K562 (cell line): ENCODE data around the gene SYMPK. TPM values are rescaled to one million over a fixed set of nuclear protein-coding genes. Genes with fewer than 3 reads are reported as not detected.

Source experiments
- ADNP ChIP-seq: fragments of 200-800 bp; sonication (Bioruptor generic); IDR thresholded peaks from 2 replicates; pipeline ENCODE4 v1.6.1; 2016; ENCODE audit warnings: missing genetic modification characterization, missing compliant biosample characterization
- ARNT ChIP-seq, 2 experiments: fragments of 450-650 bp; IDR thresholded peaks; 2 replicates each; pipeline ENCODE4 v1.6.1; 2016; ENCODE audit warnings: mild to moderate bottlenecking in 1 of 2
- BCOR ChIP-seq: fragments of 450-650 bp; IDR thresholded peaks from 2 replicates; pipeline ENCODE4 v1.6.1; 2016
- CBX1 ChIP-seq: sonication (generic); IDR thresholded peaks from 2 replicates; pipeline ENCODE4 v1.6.1; 2016; ENCODE audit warnings: antibody characterized with exemption, low read depth, mild to moderate bottlenecking
- E2F3 ChIP-seq: fragments of 250-450 bp; sonication (Bioruptor Pico); IDR thresholded peaks from 2 replicates; pipeline ENCODE4 v1.4.0; 2020; ENCODE audit warnings: mild to moderate bottlenecking
- ESRRA ChIP-seq: fragments of 450-650 bp; IDR thresholded peaks from 2 replicates; pipeline ENCODE4 v1.6.1; 2014; ENCODE audit warnings: low read depth, mild to moderate bottlenecking, moderate library complexity, borderline replicate concordance
- HOXB6 ChIP-seq: fragments of 250-450 bp; sonication (Bioruptor Pico); IDR thresholded peaks from 2 replicates; pipeline ENCODE4 v1.5.1; 2022; ENCODE audit warnings: mild to moderate bottlenecking, borderline replicate concordance
- PYGO2 ChIP-seq: fragments of 450-650 bp; IDR thresholded peaks from 2 replicates; pipeline ENCODE4 v1.6.1; 2016; ENCODE audit warnings: mild to moderate bottlenecking, missing genetic modification characterization, moderate library complexity, missing compliant biosample characterization
- RCOR1 ChIP-seq, 2 experiments: IDR thresholded peaks; 2 replicates each; pipeline ENCODE4 v1.6.1; 2012; ENCODE audit warnings: low read depth in 2 of 2, low read length in 2 of 2, borderline replicate concordance in 1 of 2, improper control_type of control experiment in 1 of 2
- SMARCA5 ChIP-seq: fragments of 450-650 bp; IDR thresholded peaks from 2 replicates; pipeline ENCODE4 v1.6.1; 2016
- SMARCE1 ChIP-seq: fragments of 450-650 bp; IDR thresholded peaks from 2 replicates; pipeline ENCODE4 v1.7.1; 2016; ENCODE audit warnings: mild to moderate bottlenecking
- TEAD4 ChIP-seq, 2 experiments: sonication (generic) in 1 of 2; formaldehyde crosslinking in 1 of 2; IDR thresholded peaks; 2 replicates each; pipeline versions ENCODE4 v1.6.1 to v1.8.0; 2012 to 2022; ENCODE audit warnings: borderline replicate concordance in 1 of 2, inconsistent platforms in 1 of 2, low read length in 1 of 2, mild to moderate bottlenecking in 1 of 2, missing genetic modification reagents in 1 of 2
- U2AF1 ChIP-seq: fragments of 200-400 bp; formaldehyde crosslinking; optimal IDR thresholded peaks from 2 replicates; pipeline ENCODE3; 2017; ENCODE audit warnings: mild to moderate bottlenecking, low read depth, low read length, moderate library complexity
- ZNF197 ChIP-seq: fragments of 200-800 bp; sonication (Bioruptor generic); IDR thresholded peaks from 2 replicates; pipeline ENCODE4 v1.6.1; 2016; ENCODE audit warnings: low read depth, missing genetic modification characterization, missing compliant biosample characterization
- ZNF24 ChIP-seq: fragments of 450-650 bp; IDR thresholded peaks from 2 replicates; pipeline ENCODE4 v1.6.1; 2016
- ZNF384 ChIP-seq: IDR thresholded peaks from 2 replicates; pipeline ENCODE4 v1.6.1; 2012; ENCODE audit warnings: low read depth, low read length, improper control_type of control experiment
- ZNF780A ChIP-seq: fragments of 250-450 bp; sonication (Bioruptor Pico); IDR thresholded peaks from 2 replicates; pipeline ENCODE4 v1.5.0; 2021; ENCODE audit warnings: mild to moderate bottlenecking
- polyA plus RNA-seq, 8 experiments: library from polyadenylated mRNA; depleted of rRNA in 4 of 8; stranded (reverse) in 5 of 8; unstranded in 3 of 8; fragments of >200 nt; fragmentation: Nextera tagmentation in 2 of 8; fragmentation: Illumina TruSeq in 1 of 8; extraction: Ambion mirVana in 2 of 8; extraction: Trizol in 1 of 8; gene quantifications; 2 replicates each; pipeline versions ENCODE4 v1.2.1 to v1.2.3, GENCODE V29; 2011 to 2014; ENCODE audit warnings: inconsistent platforms in 1 of 8, missing spikeins in 1 of 8
- total RNA-seq, 7 experiments: library from RNA; depleted of rRNA in 6 of 7; stranded (reverse); fragments of >200 nt in 6 of 7; fragmentation: Illumina TruSeq in 2 of 7; extraction: Trizol in 2 of 7; gene quantifications; 2 replicates each; pipeline versions ENCODE4 v1.2.1 to v1.2.3, GENCODE V29; 2011 to 2021; ENCODE audit warnings: low replicate concordance in 1 of 7
- TF ChIP-seq, protein P1 (sequence below): sonication (generic); formaldehyde crosslinking; IDR thresholded peaks from 2 replicates; pipeline ENCODE4 v1.5.0; 2020; ENCODE audit warnings: missing genetic modification reagents
- TF ChIP-seq, protein P2 (sequence below), 2 experiments: fragments of 150-350 bp in 1 of 2; IDR thresholded peaks; 2 replicates each; pipeline ENCODE4 v1.6.1; 2012 to 2016; ENCODE audit warnings: low read depth in 2 of 2, low read length in 2 of 2, mild to moderate bottlenecking in 1 of 2, moderate library complexity in 1 of 2
- TF ChIP-seq, protein P3 (sequence below), 2 experiments: fragments of 450-650 bp in 1 of 2; sonication (generic) in 1 of 2; formaldehyde crosslinking in 1 of 2; IDR thresholded peaks in 1 of 2; conservative IDR thresholded peaks in 1 of 2; 2 replicates each; pipeline versions ENCODE4 v1.6.1 to v1.8.1; 2016 to 2023; ENCODE audit warnings: mild to moderate bottlenecking in 2 of 2, moderate library complexity in 2 of 2, inconsistent platforms in 1 of 2, missing genetic modification reagents in 1 of 2
- TF ChIP-seq, protein P4 (sequence below), 2 experiments: fragments of 200-800 bp in 1 of 2; sonication (Bioruptor generic) in 1 of 2; sonication (generic) in 1 of 2; formaldehyde crosslinking in 1 of 2; IDR thresholded peaks in 1 of 2; conservative IDR thresholded peaks in 1 of 2; 2 replicates each; pipeline versions ENCODE4 v1.5.0 to v1.6.1; 2016 to 2020; ENCODE audit warnings: missing compliant biosample characterization in 1 of 2, missing genetic modification characterization in 1 of 2, missing genetic modification reagents in 1 of 2

SYMPK gene
- total and polyA plus RNA-seq, 9 of the 15 experiments (the other 6 are each of a cell fraction or from before 2014, with no cell fraction given) = 0.73 to 95.5 (median 58.4) TPM

DNA sequence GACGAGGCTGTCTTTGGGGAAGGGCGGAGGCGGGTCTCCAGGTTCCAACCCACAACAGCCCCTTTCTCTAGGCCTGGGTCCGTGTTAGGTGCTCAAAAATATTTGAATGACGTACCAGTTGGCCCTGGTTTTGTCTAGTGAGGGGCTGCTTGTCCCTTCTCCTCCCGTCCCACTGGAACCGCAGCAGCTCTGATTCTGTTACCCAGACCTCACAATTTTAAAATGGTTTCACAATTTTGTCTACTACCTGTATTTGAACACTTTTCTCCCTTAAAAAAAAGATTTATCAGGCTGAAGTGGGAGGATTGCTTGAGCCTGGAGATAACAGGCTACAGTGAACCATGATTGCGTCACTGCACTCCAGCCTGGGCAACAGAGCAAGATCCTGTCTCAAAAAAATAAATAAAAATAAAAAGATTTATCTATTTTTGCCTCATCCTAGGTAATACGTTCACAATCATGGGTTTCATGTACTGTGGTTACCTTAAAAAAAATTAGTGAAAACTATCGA lies 24.3 kb upstream of the SYMPK start (continued):
- 0 out of 2 replicates have a peak, but pooled peaks have one; percentile 36 for TF ChIP-seq CBX1
- peak; percentile 37; the same call in 1 of the 2 replicates for TF ChIP-seq SMARCE1
- TF ChIP-seq ZNF780A (CRISPR knock-in tag) = no peak
- 0 out of 2 replicates have a peak, but pooled peaks have one; percentile 60 for TF ChIP-seq E2F3 (CRISPR knock-in tag)
- peak; percentile 63 to 76; a peak in 2 of 4 replicates for TF ChIP-seq RCOR1 (IDR thresholded peaks at IDR 0.05; ENCODE audit: borderline replicate concordance in 1 of 2, low read depth in 2 of 2, low read length in 2 of 2)
- TF ChIP-seq ZNF197 = 0 out of 2 replicates have a peak, but pooled peaks have one; percentile 32
- TF ChIP-seq SMARCA5 = peak; percentile 94
- peak; percentile 0; the same call in 1 of the 2 replicates for TF ChIP-seq PYGO2 (tag)
- TF ChIP-seq ZNF24 = no peak
- no peak for TF ChIP-seq ESRRA
- TF ChIP-seq, protein P1, sequence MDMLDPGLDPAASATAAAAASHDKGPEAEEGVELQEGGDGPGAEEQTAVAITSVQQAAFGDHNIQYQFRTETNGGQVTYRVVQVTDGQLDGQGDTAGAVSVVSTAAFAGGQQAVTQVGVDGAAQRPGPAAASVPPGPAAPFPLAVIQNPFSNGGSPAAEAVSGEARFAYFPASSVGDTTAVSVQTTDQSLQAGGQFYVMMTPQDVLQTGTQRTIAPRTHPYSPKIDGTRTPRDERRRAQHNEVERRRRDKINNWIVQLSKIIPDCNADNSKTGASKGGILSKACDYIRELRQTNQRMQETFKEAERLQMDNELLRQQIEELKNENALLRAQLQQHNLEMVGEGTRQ (CRISPR knock-in tag) = no peak
- TF ChIP-seq ARNT (IDR thresholded peaks at IDR 0.05) = peak; percentile 39 to 45; a peak in 1 of 4 replicates
- TF ChIP-seq, protein P2, sequence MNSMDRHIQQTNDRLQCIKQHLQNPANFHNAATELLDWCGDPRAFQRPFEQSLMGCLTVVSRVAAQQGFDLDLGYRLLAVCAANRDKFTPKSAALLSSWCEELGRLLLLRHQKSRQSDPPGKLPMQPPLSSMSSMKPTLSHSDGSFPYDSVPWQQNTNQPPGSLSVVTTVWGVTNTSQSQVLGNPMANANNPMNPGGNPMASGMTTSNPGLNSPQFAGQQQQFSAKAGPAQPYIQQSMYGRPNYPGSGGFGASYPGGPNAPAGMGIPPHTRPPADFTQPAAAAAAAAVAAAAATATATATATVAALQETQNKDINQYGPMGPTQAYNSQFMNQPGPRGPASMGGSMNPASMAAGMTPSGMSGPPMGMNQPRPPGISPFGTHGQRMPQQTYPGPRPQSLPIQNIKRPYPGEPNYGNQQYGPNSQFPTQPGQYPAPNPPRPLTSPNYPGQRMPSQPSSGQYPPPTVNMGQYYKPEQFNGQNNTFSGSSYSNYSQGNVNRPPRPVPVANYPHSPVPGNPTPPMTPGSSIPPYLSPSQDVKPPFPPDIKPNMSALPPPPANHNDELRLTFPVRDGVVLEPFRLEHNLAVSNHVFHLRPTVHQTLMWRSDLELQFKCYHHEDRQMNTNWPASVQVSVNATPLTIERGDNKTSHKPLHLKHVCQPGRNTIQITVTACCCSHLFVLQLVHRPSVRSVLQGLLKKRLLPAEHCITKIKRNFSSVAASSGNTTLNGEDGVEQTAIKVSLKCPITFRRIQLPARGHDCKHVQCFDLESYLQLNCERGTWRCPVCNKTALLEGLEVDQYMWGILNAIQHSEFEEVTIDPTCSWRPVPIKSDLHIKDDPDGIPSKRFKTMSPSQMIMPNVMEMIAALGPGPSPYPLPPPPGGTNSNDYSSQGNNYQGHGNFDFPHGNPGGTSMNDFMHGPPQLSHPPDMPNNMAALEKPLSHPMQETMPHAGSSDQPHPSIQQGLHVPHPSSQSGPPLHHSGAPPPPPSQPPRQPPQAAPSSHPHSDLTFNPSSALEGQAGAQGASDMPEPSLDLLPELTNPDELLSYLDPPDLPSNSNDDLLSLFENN (IDR thresholded peaks at IDR 0.05; ENCODE audit: low read depth in 2 of 2, low read length in 2 of 2) = no peak
- TF ChIP-seq U2AF1 = no peak
- peak; percentile 34; the same call in 1 of the 2 replicates for TF ChIP-seq TEAD4 (IDR thresholded peaks at IDR 0.05; ENCODE audit: low read length)
- TF ChIP-seq TEAD4 (CRISPR knock-in tag; IDR thresholded peaks at IDR 0.05; ENCODE audit: borderline replicate concordance) = no peak
- TF ChIP-seq, protein P3, sequence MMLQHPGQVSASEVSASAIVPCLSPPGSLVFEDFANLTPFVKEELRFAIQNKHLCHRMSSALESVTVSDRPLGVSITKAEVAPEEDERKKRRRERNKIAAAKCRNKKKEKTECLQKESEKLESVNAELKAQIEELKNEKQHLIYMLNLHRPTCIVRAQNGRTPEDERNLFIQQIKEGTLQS (IDR thresholded peaks at IDR 0.05) = peak; percentile 96
- TF ChIP-seq, protein P3 (CRISPR knock-in tag; conservative IDR thresholded peaks at IDR 0.05) = no peak; the same call in 1 of the 2 replicates
- peak; percentile 77; the same call in 1 of the 2 replicates for TF ChIP-seq ADNP (tag)
- TF ChIP-seq ZNF384 = peak; percentile 37; the same call in 1 of the 2 replicates
- TF ChIP-seq BCOR = peak; percentile 95
- TF ChIP-seq, protein P4, sequence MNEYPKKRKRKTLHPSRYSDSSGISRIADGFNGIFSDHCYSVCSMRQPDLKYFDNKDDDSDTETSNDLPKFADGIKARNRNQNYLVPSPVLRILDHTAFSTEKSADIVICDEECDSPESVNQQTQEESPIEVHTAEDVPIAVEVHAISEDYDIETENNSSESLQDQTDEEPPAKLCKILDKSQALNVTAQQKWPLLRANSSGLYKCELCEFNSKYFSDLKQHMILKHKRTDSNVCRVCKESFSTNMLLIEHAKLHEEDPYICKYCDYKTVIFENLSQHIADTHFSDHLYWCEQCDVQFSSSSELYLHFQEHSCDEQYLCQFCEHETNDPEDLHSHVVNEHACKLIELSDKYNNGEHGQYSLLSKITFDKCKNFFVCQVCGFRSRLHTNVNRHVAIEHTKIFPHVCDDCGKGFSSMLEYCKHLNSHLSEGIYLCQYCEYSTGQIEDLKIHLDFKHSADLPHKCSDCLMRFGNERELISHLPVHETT (CRISPR knock-in tag; conservative IDR thresholded peaks at IDR 0.05 in 1 of 2, IDR thresholded peaks at IDR 0.05 in 1 of 2) = peak in 1 of 2 experiments; percentile 71; a peak in 2 of 4 replicates
- 0 out of 2 replicates have a peak, but pooled peaks have one; percentile 1 for TF ChIP-seq HOXB6
